Activated CD4-positive, CD25-positive, alpha-beta regulatory T cell treated with anti-CD3 and anti-CD28 coated beads, Interleukin-2, amount 50 U/mL, for 16 hours (primary cell): ENCODE measurements around the gene AIMP1.

Experiments
- DNase-seq: peaks from one replicate; pipeline ENCODE4 v3.0.0-alpha.2; 2020; ENCODE audit warnings: low read depth, low spot score

Gene AIMP1

DNA sequence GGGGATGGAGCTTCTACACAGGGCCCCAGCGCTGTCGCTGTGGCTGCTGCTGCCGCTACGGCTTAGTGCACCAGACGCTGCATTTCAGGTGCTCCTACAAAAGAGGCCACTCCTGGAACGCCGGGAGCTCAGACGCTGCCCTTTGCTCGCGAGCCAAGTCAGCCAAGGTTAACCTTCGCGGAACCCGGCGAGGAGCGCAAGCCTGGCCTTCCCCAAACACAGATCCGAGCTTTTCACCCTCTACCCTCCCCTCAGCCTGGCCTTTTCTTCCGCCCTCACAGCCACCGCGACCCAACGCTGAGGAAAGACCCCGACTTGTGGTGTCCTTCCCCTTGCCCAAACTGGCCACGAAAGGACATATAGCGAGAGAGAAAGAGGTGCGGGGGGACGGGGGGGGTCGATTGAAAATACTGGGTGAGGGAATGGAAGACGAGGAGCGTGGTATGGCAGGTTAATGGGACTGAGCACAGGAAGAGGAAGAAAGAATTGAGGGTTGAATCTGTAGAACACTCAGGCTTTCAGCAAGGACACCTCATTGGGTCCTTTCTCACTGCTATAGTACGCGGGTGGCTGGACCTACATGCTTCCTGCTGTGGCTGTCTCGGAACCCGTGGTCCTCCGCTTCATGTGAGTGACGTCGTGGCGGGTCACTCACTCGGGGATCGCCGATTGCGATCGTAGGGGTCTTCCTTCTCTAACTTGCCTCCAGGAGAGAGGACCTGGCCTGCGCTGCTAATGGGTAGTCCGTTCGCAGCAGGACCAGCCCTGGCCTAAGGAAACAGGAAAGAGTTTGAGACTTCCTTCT lies at the start of gene AIMP1, which contains the start of gene TBCK:
Gene AIMP1, plus strand, starts transcription at position 583 of the 805 bp plus-strand sequence. CDS start 8,460 bp downstream, outside the sequence.
Gene TBCK, minus strand, starts transcription at position 242 of the 805 bp plus-strand sequence. CDS start 7,249 bp downstream, outside the sequence.
- DNase-seq, result peak; percentile 79

DNA sequence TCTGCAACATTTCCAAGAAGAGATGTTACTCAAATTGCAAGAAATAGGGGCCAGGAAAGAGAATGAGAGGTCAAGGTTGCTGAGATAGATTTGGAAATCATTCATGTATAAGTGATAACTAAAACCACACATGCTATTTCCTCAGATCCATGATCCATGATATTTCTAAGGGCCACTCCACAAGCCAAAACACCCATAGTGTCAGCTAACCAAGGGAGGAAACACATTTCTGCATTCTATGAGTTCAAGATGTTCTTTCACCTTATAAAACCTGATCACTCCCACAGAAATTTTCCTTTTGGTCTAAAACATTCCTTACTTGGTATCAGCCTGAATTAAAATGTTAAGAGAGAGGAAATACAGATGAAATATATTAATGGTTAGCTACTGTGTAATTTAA lies 47.6 kb upstream of the AIMP1 start:
- no peak for DNase-seq

DNA sequence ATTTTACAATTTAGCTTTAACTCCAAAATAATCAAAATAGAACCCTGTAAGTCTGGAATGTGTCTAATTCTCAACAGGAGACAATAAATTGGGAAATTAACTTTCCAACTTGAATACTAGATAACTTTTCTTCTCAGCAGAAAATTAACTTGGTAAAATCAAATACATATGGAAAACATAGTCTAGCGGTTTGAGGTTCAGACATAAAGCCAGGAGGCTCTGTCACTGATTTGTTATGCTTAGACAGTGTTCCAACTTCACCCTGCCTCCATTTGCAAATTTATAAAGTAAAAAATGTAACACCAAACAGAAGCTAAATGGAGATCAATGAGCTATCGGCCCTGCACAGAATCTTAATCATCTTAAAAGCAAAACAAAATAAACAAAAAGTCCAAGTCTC lies 46.6 kb upstream of the AIMP1 start:
- no peak for DNase-seq

DNA sequence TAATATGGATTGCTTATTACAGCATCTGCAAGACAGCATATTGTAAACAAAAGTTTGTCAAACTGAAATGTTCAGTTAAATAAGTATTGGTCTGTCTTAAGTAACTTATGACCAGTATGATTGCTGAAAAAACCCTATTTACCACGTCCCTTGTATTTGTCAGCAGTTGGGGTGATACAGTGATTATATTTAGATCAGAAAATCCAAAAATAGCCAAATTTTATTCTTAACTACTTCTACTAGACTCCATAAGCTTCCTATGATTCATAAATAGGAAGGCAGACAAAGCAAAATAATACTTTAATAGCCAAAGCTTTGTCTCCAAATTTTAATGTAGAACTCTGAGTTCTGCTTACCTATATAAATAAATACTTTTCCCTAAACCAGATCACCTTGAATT lies 45.6 kb upstream of the AIMP1 start:
- no peak for DNase-seq

DNA sequence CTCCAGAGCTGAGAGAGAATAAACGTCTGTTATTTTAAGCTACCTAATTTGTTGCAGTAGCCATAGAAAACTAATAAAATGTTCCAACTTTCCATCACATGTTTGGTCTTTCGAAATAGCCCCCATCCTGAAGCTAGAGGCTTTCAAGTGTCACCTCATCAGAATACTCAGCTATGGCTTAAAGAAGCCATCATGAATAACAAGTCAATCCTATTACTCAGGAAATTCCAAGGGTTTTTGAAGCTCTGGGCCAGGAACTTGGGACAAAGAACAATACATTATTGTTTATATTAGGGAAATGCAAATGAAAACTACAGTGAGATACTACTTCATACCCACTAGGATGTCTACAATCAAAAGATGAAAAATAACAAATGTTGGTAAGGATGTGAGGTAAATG lies 42.5 kb upstream of the AIMP1 start:
- DNase-seq, result no peak

DNA sequence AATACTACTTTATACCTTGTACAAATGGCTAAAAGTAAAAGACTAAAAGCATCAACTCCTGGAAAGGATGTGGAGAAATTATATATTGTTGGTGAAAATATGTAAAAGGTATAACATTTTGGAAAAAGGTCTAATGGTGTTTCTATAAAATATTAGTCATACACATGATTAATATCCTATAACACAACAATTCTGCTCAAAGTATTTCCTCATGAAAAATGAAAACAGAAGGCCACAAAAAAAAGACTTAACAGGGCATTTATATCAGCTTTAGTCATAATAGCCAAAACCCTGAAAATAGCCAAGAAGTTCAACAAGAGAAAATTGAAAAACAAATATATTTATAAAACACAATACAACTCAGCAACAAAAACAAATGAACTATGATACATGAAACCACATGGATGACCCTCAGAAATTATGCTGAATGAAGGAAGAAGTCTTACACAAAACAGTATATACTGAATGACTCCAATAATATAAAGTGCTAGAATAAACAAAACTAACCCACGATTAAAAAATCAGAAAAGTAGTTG lies 39.1 kb upstream of the AIMP1 start:
- no peak for DNase-seq

DNA sequence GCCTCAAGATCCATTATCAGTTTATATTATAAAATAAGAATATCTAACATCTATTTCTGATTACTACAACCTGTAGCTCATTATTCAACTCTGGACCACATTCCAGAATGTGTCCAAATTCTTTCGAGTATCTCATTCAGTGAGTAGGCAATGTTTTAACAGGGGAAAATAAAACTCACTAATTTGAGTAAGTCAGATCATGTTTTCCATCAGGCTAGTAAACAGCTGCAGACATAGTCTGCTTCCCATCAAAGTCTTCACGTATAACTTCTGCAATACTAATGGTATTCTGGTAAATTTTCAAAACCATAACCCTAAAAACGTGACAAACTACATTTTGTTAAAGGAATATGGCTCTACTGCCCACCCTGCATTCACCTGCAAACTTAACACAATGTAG lies 32.1 kb upstream of the AIMP1 start:
- DNase-seq, result no peak

DNA sequence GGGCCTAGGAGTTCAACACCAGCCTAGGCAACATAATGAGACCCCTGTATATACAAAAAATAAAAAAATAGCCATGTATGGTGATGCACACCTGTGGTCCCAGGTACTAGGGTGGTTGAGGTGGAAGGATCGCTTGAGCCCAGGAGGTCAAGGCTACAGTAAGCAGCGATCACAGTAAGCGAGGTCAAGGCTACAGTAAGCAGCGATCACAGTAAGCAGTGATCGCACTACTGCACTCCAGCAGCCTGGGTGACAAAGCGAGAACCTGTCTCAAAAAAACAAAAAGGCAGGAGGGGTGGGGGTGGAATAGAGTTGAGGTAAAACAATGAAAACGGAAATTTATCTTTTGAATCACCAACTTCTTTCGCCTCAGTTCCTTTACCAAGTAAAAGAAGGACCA lies 29.7 kb upstream of the AIMP1 start:
- no peak for DNase-seq

DNA sequence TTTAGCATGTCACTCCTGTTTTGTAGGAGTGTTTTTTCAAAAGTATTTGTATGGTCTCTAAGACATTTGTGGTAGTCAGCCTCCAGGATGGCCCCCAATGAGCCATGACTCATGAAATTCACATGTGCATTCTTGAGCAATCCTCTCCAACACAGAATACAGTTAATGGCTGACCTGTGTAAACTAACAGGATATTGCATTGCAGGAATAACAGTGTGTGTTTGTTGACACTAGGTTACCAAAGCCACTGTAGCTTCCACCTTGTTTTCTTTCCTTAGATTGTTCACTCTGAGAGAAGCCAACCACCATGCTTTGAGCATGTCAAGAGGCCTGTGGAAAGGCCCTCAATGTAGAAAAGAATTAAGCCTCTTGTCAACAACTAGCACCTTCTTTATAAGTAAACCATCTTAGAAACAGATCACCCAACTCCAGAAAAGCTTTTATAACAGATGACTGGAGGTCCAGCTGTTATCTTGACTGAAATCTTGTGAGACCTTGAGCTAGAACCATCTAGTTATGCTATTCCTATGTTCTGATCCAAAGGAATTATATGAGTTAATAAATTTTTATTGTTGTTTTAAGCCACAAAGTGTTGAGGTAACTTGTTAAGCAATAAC lies 28.9 kb upstream of the AIMP1 start:
- no peak for DNase-seq

DNA sequence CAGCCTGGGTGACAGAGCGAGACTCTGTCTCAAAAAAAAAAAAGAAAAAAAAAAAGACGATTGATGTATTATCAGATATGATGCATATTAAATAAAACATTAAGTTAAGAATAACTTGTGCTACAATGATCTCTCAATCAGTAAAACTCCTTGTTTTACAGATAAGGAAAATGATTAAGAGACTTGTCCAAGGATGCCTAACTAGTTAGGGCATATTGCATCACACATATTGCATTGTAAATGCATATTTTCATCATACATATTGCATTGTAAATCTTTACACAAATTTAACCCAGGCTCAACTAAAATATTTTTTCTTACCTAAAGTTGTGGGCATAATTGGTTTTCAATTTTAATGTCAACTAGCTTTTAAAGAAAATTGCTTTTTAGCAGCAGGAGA lies 26.6 kb upstream of the AIMP1 start:
- DNase-seq, result no peak

DNA sequence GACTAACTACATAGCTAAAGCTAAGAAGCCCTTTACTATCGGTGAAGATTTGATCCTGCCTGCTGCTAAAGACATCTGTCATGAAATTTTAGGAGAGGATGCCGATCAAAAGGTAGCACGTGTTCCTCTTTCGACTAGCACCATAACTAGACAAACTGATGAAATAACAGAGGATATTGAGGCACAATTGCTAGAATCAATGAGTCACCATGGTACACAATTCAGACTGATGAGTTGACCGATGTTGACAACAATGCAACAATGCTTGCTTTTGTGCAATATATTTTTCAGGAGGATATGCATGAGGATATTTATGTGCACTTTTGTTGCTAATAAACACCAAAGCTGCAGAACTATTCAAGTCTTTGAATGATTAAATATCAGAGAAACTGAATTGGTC lies 24.7 kb upstream of the AIMP1 start:
- no peak for DNase-seq

DNA sequence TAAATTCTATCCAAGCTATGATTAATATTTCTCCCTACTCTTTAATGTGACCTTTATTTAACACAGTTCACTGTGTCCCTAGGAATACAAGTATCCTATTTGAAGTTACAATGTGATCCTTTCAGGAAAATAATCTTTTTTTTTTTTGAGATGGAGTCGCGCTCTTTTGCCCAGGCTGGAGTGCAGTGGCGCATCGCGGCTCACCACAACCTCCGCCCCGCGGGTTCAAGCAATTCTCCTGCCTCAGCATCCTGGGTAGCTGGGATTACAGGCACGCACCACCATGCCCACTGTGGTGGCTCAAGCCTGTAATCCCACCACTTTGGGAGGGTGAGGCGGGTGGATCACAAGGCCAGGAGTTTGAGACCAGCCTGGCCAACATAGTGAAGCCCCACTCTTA lies 22.3 kb upstream of the AIMP1 start:
- DNase-seq, result no peak

DNA sequence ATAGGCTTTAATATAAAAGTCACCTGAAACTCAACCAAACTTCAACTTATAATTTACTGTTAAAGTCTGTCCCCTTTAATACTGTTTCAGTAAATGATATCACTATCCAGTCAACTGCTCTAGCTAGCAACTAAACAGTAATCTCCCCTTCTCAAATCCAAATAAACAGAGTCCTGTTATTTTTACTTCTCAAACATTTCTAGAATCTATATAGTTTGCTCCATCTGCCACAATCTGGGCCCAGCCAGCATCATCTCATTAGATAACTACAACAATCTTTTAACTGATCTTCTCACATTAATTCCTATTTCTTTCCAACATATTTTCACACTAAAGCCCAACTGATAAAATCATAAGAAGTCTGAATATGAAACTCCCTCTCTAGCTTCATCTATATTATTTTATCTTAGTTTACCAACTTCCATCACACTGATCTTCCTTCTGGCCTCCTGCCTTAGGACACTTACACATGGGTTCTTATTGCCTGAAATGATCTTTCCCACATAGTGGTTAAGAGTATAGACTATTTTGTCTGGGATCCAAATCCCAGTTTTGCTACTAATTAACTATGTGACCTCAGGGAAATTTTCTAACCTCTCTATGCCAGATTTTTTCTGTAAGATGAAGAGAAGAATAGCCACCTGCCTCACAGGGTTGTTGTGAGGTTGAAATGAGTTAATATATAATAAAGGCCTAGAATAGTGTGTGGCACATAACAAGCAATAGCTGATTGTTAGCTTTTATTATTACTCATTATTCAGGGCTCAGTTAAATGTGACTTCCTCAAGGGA lies 18.9 kb upstream of the AIMP1 start:
- no peak for DNase-seq

DNA sequence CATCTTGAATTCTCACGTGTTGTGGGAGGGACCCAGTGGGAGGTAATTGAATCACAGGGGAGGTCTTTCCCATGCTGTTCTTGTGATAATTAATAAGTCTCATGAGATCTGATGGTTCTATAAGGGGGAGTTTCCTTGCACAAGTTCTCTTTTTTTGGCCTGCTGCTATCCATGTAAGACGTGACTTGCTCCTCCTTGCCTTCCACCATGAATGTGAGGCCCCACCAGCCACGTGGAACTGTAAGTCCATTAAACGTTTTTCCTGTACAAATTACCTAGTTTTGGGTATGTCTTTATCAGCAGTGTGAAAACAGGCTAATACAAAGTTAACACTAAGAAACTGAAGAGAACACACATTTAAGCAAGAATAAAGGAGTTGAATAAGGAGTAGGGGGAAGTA lies 16.4 kb upstream of the AIMP1 start:
- no peak for DNase-seq

DNA sequence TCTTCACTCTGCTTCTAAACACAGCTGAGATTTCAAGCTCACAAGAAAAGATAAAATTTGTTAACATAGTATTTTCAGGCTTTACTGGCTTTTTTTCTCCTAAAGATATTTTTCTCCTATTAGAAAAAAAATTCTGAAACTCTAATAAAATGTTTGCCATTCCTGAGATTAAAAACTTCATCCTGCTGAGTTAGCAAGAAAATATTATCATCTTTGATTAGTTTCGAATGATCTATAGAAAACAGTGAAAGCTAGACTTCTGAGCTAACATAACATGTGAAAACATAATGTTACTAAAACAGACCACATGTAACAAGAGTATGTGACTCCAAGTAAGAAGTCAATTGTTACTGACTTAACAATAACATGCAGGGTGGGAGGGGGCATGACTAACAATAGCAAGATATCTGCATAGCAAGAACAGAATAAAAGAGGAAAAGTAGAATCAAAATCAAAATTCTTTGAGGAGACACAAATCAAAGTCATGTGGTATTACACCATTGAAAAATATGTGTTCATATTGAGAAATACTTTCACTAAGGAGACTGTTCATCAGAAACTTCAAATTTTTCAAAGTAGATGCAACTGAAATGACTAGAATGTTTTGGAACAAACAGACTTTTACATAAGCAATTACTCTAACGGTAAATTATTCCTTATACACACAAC lies 14.8 kb upstream of the AIMP1 start:
- no peak for DNase-seq

DNA sequence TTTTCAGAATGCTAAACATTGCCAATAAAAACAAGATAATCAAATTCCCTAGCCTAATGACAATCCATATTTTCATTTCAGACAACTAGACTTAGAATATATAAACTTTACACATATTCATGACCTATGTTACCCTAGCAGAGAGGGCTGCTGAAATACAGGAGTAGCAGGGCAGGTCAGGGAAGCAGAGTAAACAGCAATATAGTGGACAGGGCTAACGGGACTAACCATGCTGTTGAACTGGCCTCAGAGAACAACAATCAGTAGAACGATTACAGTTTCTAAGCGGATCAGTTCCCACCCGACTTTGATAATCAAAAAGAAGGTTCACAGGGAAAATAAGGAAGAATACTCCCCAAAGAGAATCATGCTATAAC lies 14.3 kb upstream of the AIMP1 start:
- DNase-seq, result no peak

DNA sequence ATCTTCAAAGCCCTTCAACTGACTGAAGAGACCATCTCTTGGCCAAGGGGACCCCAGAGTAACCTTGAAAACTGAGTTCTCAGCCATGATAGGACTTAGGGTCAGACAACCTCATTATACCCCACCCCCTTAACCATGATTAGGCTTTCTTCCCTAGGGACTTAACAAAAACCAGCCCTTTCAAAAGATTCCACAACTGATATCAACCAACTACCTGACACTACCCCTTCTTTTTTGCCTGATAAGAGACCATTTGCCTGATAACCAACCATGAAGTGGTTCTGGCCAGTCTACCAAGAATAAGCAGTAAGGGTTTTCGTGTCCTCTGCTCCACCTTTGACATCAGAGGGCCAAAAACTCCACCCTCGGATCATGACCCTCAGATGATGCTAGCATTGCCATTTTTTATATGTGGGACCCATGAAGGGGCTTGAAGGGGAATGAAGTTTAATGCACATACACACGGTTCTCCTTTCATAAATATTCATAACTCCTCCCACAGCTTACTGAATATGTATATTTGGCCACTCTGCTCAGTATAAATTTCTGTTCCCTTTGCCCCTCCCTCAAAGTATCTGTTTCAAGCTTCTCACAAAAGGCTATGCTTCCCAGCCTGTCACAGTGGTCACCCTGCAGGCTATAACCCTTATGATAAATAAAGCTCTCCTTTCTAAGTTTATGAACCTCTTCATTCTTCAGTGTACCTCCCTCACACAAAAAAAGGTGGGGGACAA lies 12.6 kb upstream of the AIMP1 start:
- no peak for DNase-seq

DNA sequence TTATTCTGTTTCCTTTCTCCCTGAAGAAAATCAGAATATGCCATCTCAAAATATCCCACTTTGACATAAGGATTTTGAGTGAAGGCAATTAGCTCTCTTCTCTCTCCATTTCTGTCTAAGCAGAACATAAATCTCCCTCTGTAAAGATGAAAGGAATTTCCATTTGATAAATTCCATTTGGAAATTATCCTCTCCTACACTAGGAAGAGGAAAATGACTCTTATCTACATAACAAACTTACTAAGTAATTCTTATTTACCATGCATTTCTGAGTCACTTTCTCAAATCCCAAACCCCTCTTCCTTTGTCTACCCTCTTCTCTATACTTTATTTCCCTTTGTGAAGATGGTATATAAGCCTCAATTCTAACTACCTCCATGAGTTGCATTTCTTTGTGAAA lies 11.7 kb upstream of the AIMP1 start:
- DNase-seq, result no peak

DNA sequence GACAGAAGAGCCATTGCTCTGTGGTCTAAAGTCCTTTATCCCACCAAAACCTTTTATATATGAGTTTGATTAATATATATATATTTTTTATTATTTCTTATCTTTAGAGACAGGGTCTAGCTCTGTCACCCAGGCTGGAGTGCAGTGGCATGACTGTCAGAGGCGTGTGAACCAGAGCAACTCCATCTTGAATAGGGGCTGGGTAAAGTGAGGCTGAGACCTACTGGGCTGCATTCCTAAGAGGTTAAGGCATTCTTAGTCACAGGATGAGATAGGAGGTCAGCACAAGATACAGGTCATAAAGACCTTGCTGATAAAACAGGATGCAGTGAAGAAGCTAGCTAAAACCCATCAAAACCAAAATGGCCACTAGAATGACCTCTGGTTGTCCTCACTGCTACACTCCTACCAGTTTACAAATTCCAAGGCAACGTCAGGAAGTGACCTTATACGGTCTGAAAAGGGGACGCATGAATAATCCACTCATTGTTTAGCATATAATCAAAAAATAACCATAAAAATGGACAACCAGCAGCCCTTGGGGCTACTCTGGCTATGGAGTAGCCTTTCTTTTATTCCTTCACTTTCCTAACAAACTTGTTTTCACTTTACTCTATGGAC lies 10.8 kb upstream of the AIMP1 start:
- DNase-seq, result no peak

DNA sequence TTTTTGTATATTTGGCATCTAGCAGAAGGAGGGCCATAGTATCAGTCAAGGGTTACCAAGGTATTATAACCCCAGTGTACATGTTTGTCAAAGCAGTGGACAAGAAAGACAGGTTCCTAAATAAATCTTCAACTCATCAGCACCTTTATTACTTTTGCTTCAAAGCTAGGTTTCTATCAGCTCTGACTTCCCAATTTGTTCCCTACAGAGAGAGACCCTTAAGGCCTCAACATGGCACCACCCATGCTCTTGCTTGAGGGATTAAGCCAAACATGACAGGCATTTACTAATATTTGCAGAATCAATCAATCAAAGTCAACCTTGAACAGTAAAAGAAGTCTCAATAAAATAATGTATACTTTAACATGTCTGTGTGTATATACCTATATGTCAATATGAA lies 9.8 kb upstream of the AIMP1 start:
- no peak for DNase-seq

DNA sequence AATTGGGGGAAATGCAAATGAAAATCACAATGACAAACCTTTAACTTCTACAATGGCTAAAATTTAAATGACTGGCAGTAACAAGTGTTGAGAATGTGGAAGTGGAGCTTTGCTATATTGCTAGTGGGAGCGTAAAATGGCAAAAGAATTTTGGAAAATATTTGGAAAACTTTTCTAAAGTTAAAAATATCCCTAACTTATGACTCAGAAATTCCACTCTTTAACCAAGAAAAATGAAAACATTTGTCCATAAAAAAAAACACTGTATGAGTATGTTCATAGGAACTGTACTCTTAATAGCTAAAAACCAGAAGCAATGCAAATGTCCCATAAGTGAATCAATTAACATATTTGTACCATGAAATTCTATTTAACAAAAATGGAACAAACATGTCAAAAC lies 4.0 kb upstream of the AIMP1 start:
- no peak for DNase-seq
